H1 (cell line): Measurements from ENCODE around the gene VASH1. TPM values are rescaled to one million over a fixed set of nuclear protein-coding genes. Genes with fewer than 3 reads are reported as not detected.
A peak's percentile ranks its signal among the peaks of the same experiment; 100 is the strongest.

ENCODE experiments used
- CTCF ChIA-PET: fragments of 300-600 bp; sonication (Branson Sonifier 250); formaldehyde crosslinking; loops from one replicate; lab custom pipeline; 2021; ENCODE audit not compliant: partially characterized antibody; lab: Charles Lee
- POLR2A ChIA-PET: fragments of 300-600 bp; sonication (Branson Sonifier 250); formaldehyde crosslinking; loops from one replicate; lab custom pipeline; 2021; ENCODE audit warnings: inconsistent platforms; ENCODE audit not compliant: partially characterized antibody; lab: Charles Lee
- DNase-seq, 2 experiments: peaks; one replicate each; pipeline versions ENCODE4 v3.0.0 to v3.0.0-alpha.2; 2010 to 2022; ENCODE audit warnings: low spot score in 2 of 2, low read depth in 1 of 2, mixed read lengths in 1 of 2
- FAIRE-seq: peaks from 2 replicates; lab custom pipeline; 2011; peaks lifted over from hg19 to GRCh38; lab: Jason Lieb, UNC
- H2AFZ ChIP-seq: 2 replicates; pipeline ENCODE4 v1.8.1; 2012; ENCODE audit warnings: low read length, inconsistent platforms
- H2AK5ac ChIP-seq: 2 replicates; pipeline ENCODE4 v1.6.1; 2013; ENCODE audit warnings: low read depth, low read length
- H2BK120ac ChIP-seq: replicated peaks from 2 replicates; pipeline ENCODE3; 2013; ENCODE audit warnings: low read depth, low read length, inconsistent platforms
- H2BK12ac ChIP-seq: 2 replicates; pipeline ENCODE4 v1.6.1; 2013; ENCODE audit warnings: low read depth, low read length
- H2BK15ac ChIP-seq: 2 replicates; pipeline ENCODE4 v1.6.1; 2013; ENCODE audit warnings: low read length
- H2BK20ac ChIP-seq: 2 replicates; pipeline ENCODE4 v1.6.1; 2013; ENCODE audit warnings: low read length
- H2BK5ac ChIP-seq: 2 replicates; pipeline ENCODE4 v1.6.1; 2013; ENCODE audit warnings: low read depth, low read length
- H3K14ac ChIP-seq: 2 replicates; pipeline ENCODE4 v1.6.1; 2013; ENCODE audit warnings: inconsistent platforms; ENCODE audit not compliant: insufficient read length
- H3K18ac ChIP-seq: 2 replicates; pipeline ENCODE4 v1.6.1; 2013; ENCODE audit warnings: low read length; ENCODE audit errors: extremely low read depth
- H3K23ac ChIP-seq: 2 replicates; pipeline ENCODE4 v1.6.1; 2013; ENCODE audit warnings: inconsistent platforms; ENCODE audit not compliant: insufficient read length
- H3K23me2 ChIP-seq: 2 replicates; pipeline ENCODE4 v1.6.1; 2013; ENCODE audit warnings: low read depth, low read length
- H3K27ac ChIP-seq: 2 replicates; pipeline ENCODE4 v1.6.1; 2011; ENCODE audit warnings: low read depth, low read length, inconsistent platforms
- H3K27me3 ChIP-seq, 4 experiments: replicated peaks in 1 of 4; 1 replicate in 1 of 4; 2 replicates in 3 of 4; pipeline versions ENCODE4 v1.6.1 to v1.8.1; 2011 to 2013; ENCODE audit warnings: low read length in 3 of 4, mild to moderate bottlenecking in 3 of 4, inconsistent platforms in 2 of 4, mixed read lengths in 2 of 4, moderate library complexity in 1 of 4; ENCODE audit not compliant: control insufficient read depth in 3 of 4, insufficient read depth in 3 of 4; ENCODE audit errors: extremely low read depth in 1 of 4
- H3K36me3 ChIP-seq, 4 experiments: 2 replicates each; pipeline versions ENCODE4 v1.6.1 to v1.8.1; 2011 to 2013; ENCODE audit warnings: mild to moderate bottlenecking in 4 of 4, low read length in 3 of 4, moderate library complexity in 2 of 4, control low read depth in 1 of 4, inconsistent platforms in 1 of 4; ENCODE audit not compliant: insufficient read depth in 4 of 4, control insufficient read depth in 2 of 4
- H3K4ac ChIP-seq: replicated peaks from 2 replicates; pipeline ENCODE3; 2013; ENCODE audit warnings: low read length, low read depth, mixed read lengths, inconsistent platforms; ENCODE audit not compliant: insufficient read length
- H3K4me1 ChIP-seq, 4 experiments: replicated peaks in 1 of 4; 1 replicate in 1 of 4; 2 replicates in 3 of 4; pipeline versions ENCODE4 v1.6.1 to v1.8.1; 2011 to 2013; ENCODE audit warnings: low read length in 3 of 4, inconsistent platforms in 2 of 4, mixed read lengths in 1 of 4; ENCODE audit not compliant: insufficient read depth in 4 of 4, control insufficient read depth in 3 of 4
- H3K4me2 ChIP-seq, 2 experiments: 2 replicates each; pipeline versions ENCODE4 v1.6.1 to v1.8.1; 2011 to 2013; ENCODE audit warnings: low read depth in 2 of 2, low read length in 2 of 2, control low read depth in 1 of 2, inconsistent platforms in 1 of 2, mild to moderate bottlenecking in 1 of 2; ENCODE audit not compliant: insufficient read depth in 1 of 2
- H3K4me3 ChIP-seq, 4 experiments: fragments of 200-600, 300-600 bp in 1 of 4; sonication (generic), shearing (Covaris generic), sonication (Bioruptor Twin) in 1 of 4; 2 replicates each; pipeline versions ENCODE4 v1.5.1 to v1.8.1; 2011 to 2016; ENCODE audit warnings: low read length in 4 of 4, low read depth in 3 of 4, control low read depth in 2 of 4, inconsistent platforms in 2 of 4, mild to moderate bottlenecking in 2 of 4, mixed read lengths in 1 of 4, moderate library complexity in 1 of 4; ENCODE audit not compliant: insufficient read depth in 2 of 4; ENCODE audit errors: extremely low read depth in 1 of 4
- H3K56ac ChIP-seq: replicated peaks from 2 replicates; pipeline ENCODE3; 2013; ENCODE audit warnings: low read depth, mild to moderate bottlenecking, mixed read lengths, low read length, inconsistent platforms; ENCODE audit not compliant: insufficient read length
- H3K79me1 ChIP-seq: 2 replicates; pipeline ENCODE4 v1.6.1; 2013; ENCODE audit warnings: low read depth, low read length, control low read depth
- H3K79me2 ChIP-seq, 2 experiments: 2 replicates each; pipeline versions ENCODE4 v1.6.1 to v1.8.1; 2012 to 2013; ENCODE audit warnings: low read length in 2 of 2, mild to moderate bottlenecking in 2 of 2, inconsistent platforms in 1 of 2; ENCODE audit not compliant: insufficient read depth in 2 of 2, control insufficient read depth in 1 of 2
- H3K9ac ChIP-seq, 4 experiments: replicated peaks in 1 of 4; 1 replicate in 1 of 4; 2 replicates in 3 of 4; pipeline versions ENCODE4 v1.6.1 to v1.8.1; 2011 to 2013; ENCODE audit warnings: low read depth in 3 of 4, low read length in 3 of 4, control low read depth in 2 of 4, mild to moderate bottlenecking in 2 of 4, moderate library complexity in 2 of 4, inconsistent platforms in 1 of 4; ENCODE audit errors: extremely low read depth in 1 of 4
- H3K9me3 ChIP-seq, 2 experiments: 2 replicates each; pipeline versions ENCODE4 v1.6.1 to v1.8.1; 2012 to 2013; ENCODE audit warnings: mild to moderate bottlenecking in 2 of 2, moderate library complexity in 2 of 2, control low read depth in 1 of 2, inconsistent platforms in 1 of 2, low read depth in 1 of 2, low read length in 1 of 2, mixed read lengths in 1 of 2; ENCODE audit not compliant: insufficient read depth in 2 of 2
- H4K20me1 ChIP-seq, 2 experiments: replicated peaks in 1 of 2; 2 replicates each; pipeline versions ENCODE3 to v1.8.1; 2011 to 2013; ENCODE audit warnings: inconsistent platforms in 2 of 2, low read length in 2 of 2, mild to moderate bottlenecking in 1 of 2; ENCODE audit not compliant: insufficient read depth in 2 of 2, control insufficient read depth in 1 of 2
- H4K5ac ChIP-seq: 2 replicates; pipeline ENCODE4 v1.6.1; 2013; ENCODE audit warnings: low read length, low read depth, mixed read lengths, inconsistent platforms; ENCODE audit not compliant: insufficient read length
- H4K8ac ChIP-seq: 2 replicates; pipeline ENCODE4 v1.8.0; 2013; ENCODE audit warnings: mild to moderate bottlenecking, moderate library complexity, low read length, inconsistent platforms; ENCODE audit not compliant: insufficient read depth; ENCODE audit errors: extremely low read depth
- H4K91ac ChIP-seq: replicated peaks from 2 replicates; pipeline ENCODE3; 2013; ENCODE audit warnings: low read length, mixed read lengths, inconsistent platforms; ENCODE audit not compliant: insufficient read length
- ATF3 ChIP-seq: IDR thresholded peaks from 2 replicates; pipeline ENCODE4 v1.6.1; 2011; ENCODE audit warnings: low read depth, mild to moderate bottlenecking, low read length; ENCODE audit not compliant: insufficient read depth
- CBX5 ChIP-seq: fragments of 300-800, 300-1000 bp; sonication (generic); IDR thresholded peaks from 2 replicates; pipeline ENCODE4 v1.7.1; 2016; ENCODE audit warnings: antibody characterized with exemption, low read length, low read depth
- CHD2 ChIP-seq: IDR thresholded peaks from 2 replicates; pipeline ENCODE4 v1.6.1; 2012; ENCODE audit warnings: low read length, improper control_type of control experiment
- KDM5A ChIP-seq: fragments of 200-600 bp; IDR thresholded peaks from 2 replicates; pipeline ENCODE4 v1.7.1; 2012; ENCODE audit warnings: mild to moderate bottlenecking, low read length, inconsistent platforms, mixed read lengths
- NRF1 ChIP-seq: IDR thresholded peaks from 2 replicates; pipeline ENCODE4 v1.6.1; 2011; ENCODE audit warnings: mild to moderate bottlenecking, low read depth, low read length, improper control_type of control experiment
- POLR2AphosphoS5 ChIP-seq: IDR thresholded peaks from 2 replicates; pipeline ENCODE4 v1.6.1; 2011; ENCODE audit warnings: low read depth, low read length
- SP2 ChIP-seq: IDR thresholded peaks from 2 replicates; pipeline ENCODE4 v1.6.1; 2012; ENCODE audit warnings: mild to moderate bottlenecking, low read length, inconsistent platforms
- SUZ12 ChIP-seq: fragments of 200-600 bp; sonication (generic); IDR thresholded peaks from 2 replicates; pipeline ENCODE4 v1.6.1; 2012; ENCODE audit warnings: mild to moderate bottlenecking, inconsistent platforms, low read length, moderate library complexity, mixed read lengths
- TAF1 ChIP-seq: IDR thresholded peaks from 2 replicates; pipeline ENCODE4 v1.6.1; 2011; ENCODE audit warnings: mild to moderate bottlenecking, low read depth, low read length
- TEAD4 ChIP-seq: IDR thresholded peaks from 2 replicates; pipeline ENCODE4 v1.6.1; 2012; ENCODE audit warnings: low read depth, low read length, inconsistent platforms, mixed read lengths
- WGBS, 2 experiments: shearing (Covaris generic) in 1 of 2; methylation state at CpG; one replicate each; pipeline versions ENCODE4 v1.1.6 to v1.1.7; 2013 to 2015; ENCODE audit warnings: low lambda C conversion rate in 2 of 2, mixed read lengths in 2 of 2, inconsistent platforms in 1 of 2, low coverage in 1 of 2, missing lambda C conversion rate in 1 of 2; ENCODE audit not compliant: insufficient replicate concordance in 2 of 2, insufficient coverage in 1 of 2, insufficient read length in 1 of 2; ENCODE audit errors: extremely low coverage in 1 of 2, missing lambda C conversion rate in 1 of 2; 5-methylcytosine and 5-hydroxymethylcytosine counted together
- polyA plus RNA-seq, 7 experiments: library from polyadenylated mRNA; depleted of rRNA in 3 of 7; stranded (reverse) in 5 of 7; unstranded in 2 of 7; fragments of >200 nt in 5 of 7; fragments of 200-250 nt in 2 of 7; gene quantifications; 1 replicate in 5 of 7; 2 replicates in 1 of 7; 4 replicates in 1 of 7; pipeline versions ENCODE4 v1.2.1 to v1.2.3, GENCODE V29; 2011 to 2013; ENCODE audit warnings: missing spikeins in 2 of 7, mixed read lengths in 2 of 7
- total RNA-seq: library from RNA; stranded (reverse); fragmentation: NEBNext Ultra II Directional; extraction: Animal tissue kit (Norgen Biotek cat#: 25700); gene quantifications from 2 replicates; pipeline ENCODE4 v1.2.1, GENCODE V29; 2021
- TF ChIP-seq, protein P1 (sequence below): IDR thresholded peaks from 2 replicates; pipeline ENCODE4 v1.6.1; 2012; ENCODE audit warnings: inconsistent platforms

VASH1 gene
- total and polyA plus RNA-seq, 2 of the 8 experiments (the other 6 are each of a cell fraction or from before 2014, with no cell fraction given) = 3.1 to 6.4 TPM

- POLR2A ChIA-PET = interaction anchor here (1.3 kb wide), 1 partner anchor 12 kb away, joined by 3 read pairs; no protein-coding TSS in a partner anchor
- H3K4me1 ChIP-seq = peaks cover 2 to 9% (median 3%) of the 10 kb centered on the region in 4 experiments; a peak in 3 of 7 replicates
- no peak overlapping the region for H4K91ac ChIP-seq
- no peak overlapping the region for H3K18ac ChIP-seq
- H3K27me3 ChIP-seq = no peaks in the 10 kb centered on the region; a peak in 3 of 7 replicates
- H3K4me3 ChIP-seq = no peak overlapping the region
- no peak overlapping the region for H3K4me2 ChIP-seq
- FAIRE-seq (no peak), DNase-seq (peak in 1 of 2 experiments; percentile 4)
- no peaks in the 10 kb centered on the region for H3K79me1 ChIP-seq
- H2BK120ac ChIP-seq = no peak overlapping the region
- H4K20me1 ChIP-seq = no peaks in the 10 kb centered on the region
- H3K4ac ChIP-seq = no peak overlapping the region
- H2AK5ac ChIP-seq = no peak overlapping the region
- H3K23me2 ChIP-seq = peaks cover 5% of the 10 kb centered on the region; the same call in 1 of the 2 replicates
- no peak overlapping the region for H3K27ac ChIP-seq
- 80% methylated on average over 7 of the region's 7 CpGs; no CpG with 5 or more reads in 1 of the 2 experiments for WGBS, 2 experiments
- no peak overlapping the region for H4K5ac ChIP-seq
- H3K9me3 ChIP-seq = no peaks in the 10 kb centered on the region
- H2BK5ac ChIP-seq = no peak overlapping the region
- no peak overlapping the region for H3K23ac ChIP-seq
- H3K36me3 ChIP-seq = no peaks in the 10 kb centered on the region; a peak in 1 of 8 replicates
- no peak overlapping the region for H4K8ac ChIP-seq
- no peak overlapping the region for H3K9ac ChIP-seq
- no peak overlapping the region for H3K56ac ChIP-seq
- H2AFZ ChIP-seq = no peak overlapping the region
- no peak overlapping the region for H2BK15ac ChIP-seq
- CTCF ChIA-PET = interaction anchor here (1.0 kb wide), 2 partner anchors 30 to 99 kb away, joined by 3 read pairs; no protein-coding TSS in a partner anchor
- no peak overlapping the region for H2BK20ac ChIP-seq
- no peak overlapping the region for H2BK12ac ChIP-seq
- no peak overlapping the region for H3K14ac ChIP-seq
- peaks cover 0 to 14% of the 10 kb centered on the region in 2 experiments; a peak in 2 of 4 replicates for H3K79me2 ChIP-seq
- TF ChIP-seq, protein P1, sequence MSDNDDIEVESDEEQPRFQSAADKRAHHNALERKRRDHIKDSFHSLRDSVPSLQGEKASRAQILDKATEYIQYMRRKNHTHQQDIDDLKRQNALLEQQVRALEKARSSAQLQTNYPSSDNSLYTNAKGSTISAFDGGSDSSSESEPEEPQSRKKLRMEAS = no peak
- TF ChIP-seq TEAD4 (no peak), TAF1 (no peak), POLR2AphosphoS5 (no peak), SP2 (no peak), CHD2 (no peak), ATF3 (no peak), KDM5A (no peak), SUZ12 (no peak), CBX5 (no peak), NRF1 (no peak)
These were observed 53.7 kb downstream of the VASH1 start for GRCh38 chr14:76814726-76815645.
